ENCODE results near the gene THAP4. TPM values are rescaled to one million over a fixed set of nuclear protein-coding genes. Genes with fewer than 3 reads are reported as not detected.

Gene THAP4
- total and polyA plus RNA-seq, 2 of the 4 experiments (the other 2 are of a cell fraction): 33.9 to 55.1 TPM

DNA sequence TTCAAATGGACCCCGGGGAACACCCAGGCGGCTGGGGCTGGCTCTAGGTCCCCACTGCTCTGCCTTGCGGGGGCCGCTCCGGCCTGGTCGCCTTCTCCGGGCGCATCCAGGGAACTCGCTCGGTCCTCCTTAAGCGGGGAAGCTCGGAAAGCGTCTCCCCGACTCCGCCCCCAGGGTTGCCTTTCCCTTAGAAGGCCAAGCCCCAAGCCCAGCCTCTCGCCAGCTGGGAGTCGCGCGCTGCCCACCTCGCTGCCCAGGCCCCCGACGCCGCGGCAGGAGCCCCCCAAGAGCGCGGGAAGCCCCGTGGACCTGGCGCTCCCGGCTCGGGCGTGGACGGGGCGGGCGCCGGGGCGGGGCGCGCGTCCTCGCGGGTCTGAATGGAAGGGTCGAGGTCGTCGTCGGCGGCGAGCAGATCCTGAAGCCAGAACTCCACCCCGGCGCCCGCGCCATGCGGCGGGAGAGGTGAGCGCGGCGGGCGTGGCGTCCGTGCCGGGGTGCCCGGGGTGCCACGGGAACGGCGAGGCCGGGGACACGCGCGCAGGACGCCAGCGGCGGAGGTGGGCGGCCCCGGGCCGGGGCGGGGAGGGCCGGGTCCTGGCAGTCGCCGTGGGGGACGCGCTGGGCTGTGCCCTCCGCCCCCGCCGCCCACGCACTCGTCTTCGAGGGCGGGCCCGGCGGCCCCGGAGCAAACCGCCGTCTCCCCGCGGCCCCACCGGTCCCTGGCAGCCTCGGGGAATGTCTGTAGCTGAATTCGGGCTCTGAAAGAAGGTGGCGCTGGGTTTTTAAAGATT is 78.2 kb downstream of the THAP4 start, which contains the start of gene BOK:
Gene BOK (plus strand): TSS at position 214 of the 791 bp plus-strand sequence. CDS start 739 bp downstream, outside the sequence.
- peak within 1 kb of the TSS; percentile 46 for H2BK5ac ChIP-seq (ENCODE audit: low read depth, low read length, poor library complexity, severe bottlenecking)
- H4K8ac ChIP-seq (ENCODE audit: low read depth in 2 of 2, low read length in 2 of 2): peak within 1 kb of the TSS; percentile 71 to 85
- peak within 1 kb of the TSS; percentile 99 for H2AK9ac ChIP-seq (replicated peaks; ENCODE audit: low read depth, low read length, poor library complexity)
- peak within 1 kb of the TSS; percentile 86 for H3K9ac ChIP-seq (ENCODE audit: low read depth, low read length)
- peak within 1 kb of the TSS; percentile 77 for H3K27ac ChIP-seq (ENCODE audit: insufficient read depth, low read length)
- ATAC-seq (ENCODE audit: low read depth) (peak; percentile 74), DNase-seq (peak; percentile 72)
- H3K9me3 ChIP-seq (ENCODE audit: control insufficient read depth, insufficient read depth, low read length): no peaks in the 10 kb centered on the region
- dilution Hi-C loops (cut with HindIII; ENCODE audit: low sequenced_read_pairs, unreplicated experiment): no loop called here
- peaks cover 15% of the 10 kb centered on the region for H3K9me1 ChIP-seq (ENCODE audit: insufficient read depth, low read length)
- H2BK15ac ChIP-seq (ENCODE audit: low read depth, low read length): peak within 1 kb of the TSS; percentile 60; the same call in 1 of the 3 replicates
- H2BK120ac ChIP-seq (ENCODE audit: low read depth, low read length): peak within 1 kb of the TSS; percentile 78
- H3K36me3 ChIP-seq (ENCODE audit: control insufficient read depth, insufficient read depth, low read length): peaks cover 15% of the 10 kb centered on the region
- H2AFZ ChIP-seq (replicated peaks; ENCODE audit: low read length, poor library complexity): peak within 1 kb of the TSS; percentile 91
- H3K4me1 ChIP-seq (ENCODE audit: control insufficient read depth, insufficient read depth, low read length): peaks cover 16% of the 10 kb centered on the region
- H4K20me1 ChIP-seq (ENCODE audit: insufficient read depth, low read length): peaks cover 38% of the 10 kb centered on the region
- H3K27me3 ChIP-seq (ENCODE audit: control insufficient read depth, insufficient read depth, low read length): no peaks in the 10 kb centered on the region
- intact Hi-C loops (cut with micrococcal nuclease): loop anchor here (1.0 to 5.0 kb wide), 2 partner anchors 50 to 201 kb away; partner anchors contain the start of genes FARP2 and STK25
- peak within 1 kb of the TSS; percentile 91 for H3K4me3 ChIP-seq (ENCODE audit: insufficient read depth, low read depth, low read length)
- no peak for TF ChIP-seq RCOR1 (IDR thresholded peaks at IDR 0.05; ENCODE audit: insufficient replicate concordance, low read length)
- TF ChIP-seq MAZ (IDR thresholded peaks at IDR 0.05; ENCODE audit: borderline replicate concordance, low read depth, low read length): peak; percentile 50; the same call in 1 of the 2 replicates
- no peak for TF ChIP-seq MAFK (IDR thresholded peaks at IDR 0.05; ENCODE audit: low read depth, low read length)
- no peak for TF ChIP-seq CHD1 (IDR thresholded peaks at IDR 0.05; ENCODE audit: low read depth, low read length)
- TF ChIP-seq MXI1 (IDR thresholded peaks at IDR 0.05; ENCODE audit: borderline replicate concordance, low read depth, low read length): peak; percentile 41; the same call in 1 of the 2 replicates
- TF ChIP-seq RFX5 (IDR thresholded peaks at IDR 0.05; ENCODE audit: low read depth, low read length): no peak
- TF ChIP-seq NFE2L2 (IDR thresholded peaks at IDR 0.05; ENCODE audit: low read depth, low read length): no peak
- TF ChIP-seq, protein P1, sequence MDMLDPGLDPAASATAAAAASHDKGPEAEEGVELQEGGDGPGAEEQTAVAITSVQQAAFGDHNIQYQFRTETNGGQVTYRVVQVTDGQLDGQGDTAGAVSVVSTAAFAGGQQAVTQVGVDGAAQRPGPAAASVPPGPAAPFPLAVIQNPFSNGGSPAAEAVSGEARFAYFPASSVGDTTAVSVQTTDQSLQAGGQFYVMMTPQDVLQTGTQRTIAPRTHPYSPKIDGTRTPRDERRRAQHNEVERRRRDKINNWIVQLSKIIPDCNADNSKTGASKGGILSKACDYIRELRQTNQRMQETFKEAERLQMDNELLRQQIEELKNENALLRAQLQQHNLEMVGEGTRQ (IDR thresholded peaks at IDR 0.05; ENCODE audit: low read depth, low read length): no peak
- TF ChIP-seq, protein P2, sequence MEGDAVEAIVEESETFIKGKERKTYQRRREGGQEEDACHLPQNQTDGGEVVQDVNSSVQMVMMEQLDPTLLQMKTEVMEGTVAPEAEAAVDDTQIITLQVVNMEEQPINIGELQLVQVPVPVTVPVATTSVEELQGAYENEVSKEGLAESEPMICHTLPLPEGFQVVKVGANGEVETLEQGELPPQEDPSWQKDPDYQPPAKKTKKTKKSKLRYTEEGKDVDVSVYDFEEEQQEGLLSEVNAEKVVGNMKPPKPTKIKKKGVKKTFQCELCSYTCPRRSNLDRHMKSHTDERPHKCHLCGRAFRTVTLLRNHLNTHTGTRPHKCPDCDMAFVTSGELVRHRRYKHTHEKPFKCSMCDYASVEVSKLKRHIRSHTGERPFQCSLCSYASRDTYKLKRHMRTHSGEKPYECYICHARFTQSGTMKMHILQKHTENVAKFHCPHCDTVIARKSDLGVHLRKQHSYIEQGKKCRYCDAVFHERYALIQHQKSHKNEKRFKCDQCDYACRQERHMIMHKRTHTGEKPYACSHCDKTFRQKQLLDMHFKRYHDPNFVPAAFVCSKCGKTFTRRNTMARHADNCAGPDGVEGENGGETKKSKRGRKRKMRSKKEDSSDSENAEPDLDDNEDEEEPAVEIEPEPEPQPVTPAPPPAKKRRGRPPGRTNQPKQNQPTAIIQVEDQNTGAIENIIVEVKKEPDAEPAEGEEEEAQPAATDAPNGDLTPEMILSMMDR (conservative IDR thresholded peaks at IDR 0.05; ENCODE audit: low read depth, low read length): no peak
- TF ChIP-seq CEBPB (IDR thresholded peaks at IDR 0.05; ENCODE audit: low read depth, low read length): no peak
- peak within 1 kb of the TSS; percentile 81 for H3K14ac ChIP-seq (replicated peaks; ENCODE audit: low read depth, low read length)
- H2AK5ac ChIP-seq (ENCODE audit: low read depth, low read length): peak within 1 kb of the TSS; percentile 52
- BruUV-seq (replicated peaks): no TSS peak
- in situ Hi-C loops (cut with MboI; ENCODE audit: low sequenced_read_pairs): no loop called here
- ChIA-PET CTCF (interaction anchor here (1.3 kb wide), 1 partner anchor 51 kb away, joined by 3 read pairs; the partner anchor contains the start of gene STK25), POLR2A (ENCODE audit: unreplicated experiment) (interaction anchor here (0.5 kb wide), 1 partner anchor 84 kb away, joined by 3 read pairs; no protein-coding TSS in a partner anchor)
- H4K91ac ChIP-seq (ENCODE audit: insufficient read depth, low read depth, low read length): peak within 1 kb of the TSS; percentile 84
- WGBS, 2 experiments (ENCODE audit: extremely low coverage in 2 of 2, insufficient read length in 1 of 2): 1% methylated on average over 60 of the region's 98 CpGs; no CpG with 5 or more reads in 1 of the 2 experiments
- peak within 1 kb of the TSS; percentile 27 for H2BK20ac ChIP-seq (ENCODE audit: low read depth, low read length)
- H3K56ac ChIP-seq (ENCODE audit: extremely low read depth, insufficient read depth, low read length): peak within 1 kb of the TSS; percentile 65
- peaks cover 12 to 36% of the 10 kb centered on the region in 2 experiments for H3K79me1 ChIP-seq (ENCODE audit: low read depth in 1 of 2, low read length in 2 of 2)
- no peak within 1 kb of the TSS for H3K18ac ChIP-seq (ENCODE audit: low read depth, low read length)
- H3K4ac ChIP-seq (ENCODE audit: low read depth, low read length): peak within 1 kb of the TSS; percentile 79
- H4K5ac ChIP-seq (ENCODE audit: low read depth, low read length): peak within 1 kb of the TSS; percentile 54
- H3K4me2 ChIP-seq (ENCODE audit: low read depth, low read length): peak within 1 kb of the TSS; percentile 71
- H3K23ac ChIP-seq (ENCODE audit: low read depth, low read length): peak within 1 kb of the TSS; percentile 70; the same call in 1 of the 2 replicates
